Cerebellar cortex (tissue), 1 donor: ENCODE data around the gene OSBPL2.

Experiments
- DNase-seq: peaks from one replicate; pipeline ENCODE4 v3.0.0-alpha.2; 2015; ENCODE audit warnings: low spot score

OSBPL2 gene

DNA sequence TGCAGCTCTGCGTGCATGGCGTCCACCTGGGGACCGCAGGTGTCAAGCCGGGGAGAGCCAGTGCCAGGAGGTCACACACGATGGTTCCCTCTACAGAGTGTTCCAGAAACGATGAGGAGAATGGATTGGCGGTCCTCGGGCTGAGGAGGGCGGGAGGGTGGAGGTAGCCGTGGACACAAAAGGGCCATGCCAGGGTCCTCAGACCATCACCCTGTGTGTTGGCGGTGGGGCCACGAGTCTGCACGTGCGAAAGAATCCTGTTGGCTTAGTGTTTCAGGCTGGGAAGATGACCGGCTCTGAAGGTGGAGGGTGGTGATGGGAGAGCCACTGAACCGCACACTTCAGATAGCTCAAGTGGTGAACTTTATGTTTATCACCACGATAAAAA, 31.9 kb upstream of the OSBPL2 start:
- no peak for DNase-seq

GRCh38 chr20:62208061-62208794, 30.1 kb upstream of the OSBPL2 start:
- DNase-seq: no peak

- no peak for DNase-seq
Observed at GRCh38 chr20:62208795-62209755, 29.2 kb upstream of the OSBPL2 start.

DNA sequence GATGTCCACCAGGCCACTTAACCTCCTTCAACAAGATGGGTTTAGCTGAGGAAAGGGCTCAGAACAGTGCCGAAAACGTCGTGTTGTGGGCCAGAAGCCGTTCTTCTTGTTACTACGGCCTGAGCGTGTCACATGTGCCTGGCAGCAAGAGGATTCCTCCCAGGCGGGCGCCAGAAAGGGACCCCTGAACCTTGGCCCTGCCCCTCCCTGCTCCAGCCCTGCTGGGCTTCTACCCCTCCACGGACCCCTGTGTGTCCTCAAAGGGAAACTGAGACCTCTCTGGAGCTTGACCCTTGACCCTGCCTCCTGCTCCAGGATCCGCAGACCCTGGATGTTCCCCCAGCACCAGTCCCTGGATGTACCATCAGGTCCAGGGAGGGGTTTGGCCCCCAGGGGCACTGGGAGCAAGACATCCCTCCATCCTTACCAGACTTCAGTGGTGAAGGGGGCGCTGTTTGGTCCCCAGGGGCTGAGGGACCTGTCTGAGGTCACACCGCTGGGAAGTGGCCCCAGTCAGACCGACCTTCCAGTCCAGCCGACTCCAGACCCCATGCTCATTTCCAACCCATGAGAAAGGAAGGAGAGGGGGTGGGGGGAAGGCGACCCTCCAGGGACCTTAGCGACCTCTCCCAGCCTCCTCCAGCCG, 28.3 kb upstream of the OSBPL2 start:
- DNase-seq: no peak

- no peak for DNase-seq
Observed at GRCh38 chr20:62210496-62210855, 27.8 kb upstream of the OSBPL2 start.

DNA sequence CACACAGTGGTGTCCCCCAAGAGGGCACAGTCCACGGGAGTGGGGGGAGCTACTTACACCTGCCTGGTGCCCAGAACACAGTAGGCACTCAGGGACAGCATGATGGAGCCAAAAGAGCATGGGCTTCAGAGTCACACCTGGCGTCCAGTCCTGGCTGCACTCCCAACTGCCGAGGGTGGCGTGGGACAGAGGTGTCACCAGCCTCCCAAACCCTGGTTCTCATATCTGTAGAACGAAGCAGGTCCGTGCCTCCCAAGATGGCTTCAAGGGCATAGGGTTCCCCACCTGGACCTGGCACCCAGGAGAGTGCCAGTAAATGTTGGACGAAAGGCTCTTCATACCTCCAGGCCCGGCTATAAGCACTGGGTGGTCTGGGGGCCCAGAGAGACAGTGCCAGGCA, 27.1 kb upstream of the OSBPL2 start:
- DNase-seq: no peak

- DNase-seq: no peak
Observed at GRCh38 chr20:62211769-62212288, 26.5 kb upstream of the OSBPL2 start.

GRCh38 chr20:62212299-62212698, 26.0 kb upstream of the OSBPL2 start:
- DNase-seq: no peak

DNA sequence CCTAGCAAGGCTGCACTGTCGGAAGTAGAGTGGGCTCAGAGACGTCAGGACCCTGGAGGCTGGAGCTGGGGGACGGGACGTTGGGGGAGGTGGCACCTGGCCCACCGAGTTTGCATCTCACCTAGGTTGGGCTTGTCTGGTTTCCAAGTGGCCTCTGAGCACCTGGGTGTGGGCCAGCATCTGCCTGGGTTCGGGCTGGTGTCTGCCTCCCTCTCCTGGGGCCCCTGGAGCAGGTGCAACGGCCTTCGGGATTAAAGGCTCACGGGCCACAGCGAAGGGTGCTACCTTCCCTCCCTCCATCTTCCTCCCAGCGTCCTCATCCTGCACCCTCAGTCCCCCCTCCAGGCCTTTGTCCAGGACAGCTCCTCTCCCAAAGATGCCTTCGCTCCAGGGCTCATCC, 24.3 kb upstream of the OSBPL2 start:
- DNase-seq: no peak

- no peak for DNase-seq
Observed at GRCh38 chr20:62215020-62215990, 23.0 kb upstream of the OSBPL2 start.

GRCh38 chr20:62215991-62216635, 22.2 kb upstream of the OSBPL2 start:
- DNase-seq: no peak

- no peak for DNase-seq
Observed at GRCh38 chr20:62216636-62217566, 21.4 kb upstream of the OSBPL2 start.

- DNase-seq: no peak
Observed at GRCh38 chr20:62217913-62218773, 20.2 kb upstream of the OSBPL2 start.

GRCh38 chr20:62219101-62219991, 19.0 kb upstream of the OSBPL2 start:
- no peak for DNase-seq

DNA sequence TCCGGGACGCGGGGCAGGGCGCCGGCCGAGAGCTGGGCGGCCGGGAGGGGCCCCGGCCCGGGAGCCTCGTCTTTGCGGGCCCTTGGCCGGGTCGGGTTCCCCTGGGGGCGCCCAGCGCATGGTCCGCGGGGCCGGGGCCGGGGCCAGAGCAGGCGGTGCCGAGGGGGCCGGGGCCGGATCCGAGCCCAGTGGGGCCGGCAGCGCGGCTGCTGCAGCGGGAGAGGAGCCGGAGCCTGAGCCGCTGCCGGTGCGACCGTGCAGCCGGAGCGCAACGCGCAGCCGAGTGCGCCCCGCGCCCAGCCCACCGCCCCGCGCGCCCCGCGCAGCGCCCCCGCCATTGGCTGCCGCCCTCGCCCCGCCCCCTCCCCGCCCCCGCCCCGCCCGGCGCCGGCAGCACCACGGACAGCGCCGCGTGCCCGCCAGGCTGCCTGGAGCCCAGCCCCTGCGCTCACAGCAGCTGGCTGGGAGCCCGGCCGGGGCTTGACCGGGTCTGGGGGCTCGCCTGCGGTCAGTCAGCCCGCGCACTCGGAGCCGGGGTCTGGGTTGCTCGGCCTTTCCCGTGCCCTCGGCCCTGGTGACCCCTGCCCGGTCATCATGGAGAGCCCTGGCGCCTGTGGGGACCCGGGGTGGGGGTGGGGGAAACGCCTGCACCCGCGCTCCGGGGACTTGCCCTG, 18.2 kb upstream of the OSBPL2 start, which contains the start of gene HRH3:
HRH3 (minus strand) TSS at position 287 of the 674 bp plus-strand sequence. CDS start 308 bp downstream, outside the sequence.
- no peak for DNase-seq

DNA sequence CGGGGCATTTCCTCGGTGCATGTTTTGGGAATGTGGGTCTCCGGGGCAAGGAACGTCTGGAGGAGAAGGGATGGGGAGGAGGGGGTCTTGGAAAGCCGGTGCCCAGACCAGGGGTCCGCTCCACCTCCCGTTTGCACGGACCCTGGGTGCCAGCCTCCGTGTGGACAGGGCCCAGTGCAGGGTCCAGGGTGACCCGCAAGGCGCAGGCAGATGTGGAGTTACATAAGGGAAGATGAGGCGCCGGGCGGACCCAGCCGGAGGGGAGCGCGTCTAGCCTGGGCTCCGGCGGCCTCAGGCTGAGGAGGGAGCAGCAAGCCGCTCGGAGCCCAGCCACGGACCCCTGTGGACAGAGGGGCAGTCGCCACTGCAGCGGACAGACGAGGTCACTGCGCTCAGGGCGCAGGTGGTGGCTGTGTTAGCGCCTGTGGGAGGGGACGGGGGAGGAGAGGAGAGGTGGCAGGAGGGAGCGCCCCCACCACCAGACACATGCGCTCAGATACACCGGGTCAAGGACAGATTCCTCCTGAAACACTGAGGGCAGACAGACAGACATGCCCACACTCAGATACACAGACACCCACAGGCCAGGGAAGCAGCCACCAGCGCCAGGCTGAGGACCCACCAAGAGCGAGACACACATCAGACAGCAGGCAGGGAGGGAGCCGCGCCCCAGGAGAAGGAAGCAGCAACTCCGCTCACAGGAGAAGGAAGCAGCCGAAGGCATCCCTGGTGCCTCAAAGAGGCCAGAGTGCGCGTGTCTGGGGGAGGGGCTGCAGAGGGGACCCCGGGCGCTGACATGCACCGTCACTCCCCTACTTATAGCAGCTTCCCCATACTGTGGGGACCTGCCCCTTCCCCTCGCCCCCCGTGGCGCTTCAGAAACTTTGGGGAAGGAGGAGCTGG, 17.4 kb upstream of the OSBPL2 start:
- no peak for DNase-seq
